ENCODE data around the gene GGA3.
"Not testable (repeated sequence)": the region's sequence is repeated elsewhere in the genome, so short reads cannot be mapped to it uniquely, and the experiment has no call there.

The GGA3 gene, protein sequence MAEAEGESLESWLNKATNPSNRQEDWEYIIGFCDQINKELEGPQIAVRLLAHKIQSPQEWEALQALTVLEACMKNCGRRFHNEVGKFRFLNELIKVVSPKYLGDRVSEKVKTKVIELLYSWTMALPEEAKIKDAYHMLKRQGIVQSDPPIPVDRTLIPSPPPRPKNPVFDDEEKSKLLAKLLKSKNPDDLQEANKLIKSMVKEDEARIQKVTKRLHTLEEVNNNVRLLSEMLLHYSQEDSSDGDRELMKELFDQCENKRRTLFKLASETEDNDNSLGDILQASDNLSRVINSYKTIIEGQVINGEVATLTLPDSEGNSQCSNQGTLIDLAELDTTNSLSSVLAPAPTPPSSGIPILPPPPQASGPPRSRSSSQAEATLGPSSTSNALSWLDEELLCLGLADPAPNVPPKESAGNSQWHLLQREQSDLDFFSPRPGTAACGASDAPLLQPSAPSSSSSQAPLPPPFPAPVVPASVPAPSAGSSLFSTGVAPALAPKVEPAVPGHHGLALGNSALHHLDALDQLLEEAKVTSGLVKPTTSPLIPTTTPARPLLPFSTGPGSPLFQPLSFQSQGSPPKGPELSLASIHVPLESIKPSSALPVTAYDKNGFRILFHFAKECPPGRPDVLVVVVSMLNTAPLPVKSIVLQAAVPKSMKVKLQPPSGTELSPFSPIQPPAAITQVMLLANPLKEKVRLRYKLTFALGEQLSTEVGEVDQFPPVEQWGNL

DNA sequence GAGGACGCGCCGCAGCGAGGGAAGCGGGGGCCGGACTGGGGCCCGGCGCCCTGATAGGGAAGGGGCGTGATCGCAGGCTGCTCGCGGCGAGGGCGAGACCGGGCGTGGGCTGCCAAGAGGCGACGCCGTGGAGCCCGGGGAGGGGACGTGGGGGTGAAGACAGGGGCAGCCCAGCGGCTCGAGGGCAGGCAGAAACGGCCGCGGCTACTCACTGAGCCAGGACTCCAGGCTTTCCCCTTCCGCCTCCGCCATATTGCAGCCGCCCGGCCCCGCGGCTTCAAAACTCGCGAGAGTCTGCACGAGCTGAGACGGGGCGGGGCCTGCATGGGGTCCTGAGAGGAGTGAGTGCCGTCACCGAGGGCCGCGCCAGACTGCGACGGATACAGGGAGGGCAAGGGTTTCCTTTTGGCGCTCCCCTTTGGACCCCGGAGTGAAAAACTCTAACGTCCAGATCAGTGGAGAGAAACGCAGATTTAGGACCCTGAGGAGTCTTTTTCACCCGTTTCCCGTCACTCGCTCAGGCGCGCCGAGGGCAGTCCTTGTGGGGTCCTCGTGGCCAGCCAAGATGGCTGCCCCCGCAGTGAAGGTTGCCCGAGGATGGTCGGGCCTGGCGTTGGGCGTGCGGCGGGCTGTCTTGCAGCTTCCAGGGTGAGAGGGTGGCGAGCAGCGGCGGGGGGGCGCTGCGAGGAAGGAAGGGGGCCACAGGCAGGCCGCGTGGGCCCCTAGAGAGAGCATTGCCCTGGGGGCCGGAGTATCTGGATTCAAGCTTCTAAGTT is at the start of gene GGA3, which contains the start of gene MRPS7:
TSS of gene GGA3 (minus strand) at position 271 of the 776 bp plus-strand sequence. CDS start at position 252, 19 bp downstream.
TSS of gene MRPS7 (plus strand) at position 544 of the 776 bp plus-strand sequence. CDS start at position 566, 22 bp downstream.
- DNase-seq (ENCODE audit: low read depth, low spot score), result no peak

DNA sequence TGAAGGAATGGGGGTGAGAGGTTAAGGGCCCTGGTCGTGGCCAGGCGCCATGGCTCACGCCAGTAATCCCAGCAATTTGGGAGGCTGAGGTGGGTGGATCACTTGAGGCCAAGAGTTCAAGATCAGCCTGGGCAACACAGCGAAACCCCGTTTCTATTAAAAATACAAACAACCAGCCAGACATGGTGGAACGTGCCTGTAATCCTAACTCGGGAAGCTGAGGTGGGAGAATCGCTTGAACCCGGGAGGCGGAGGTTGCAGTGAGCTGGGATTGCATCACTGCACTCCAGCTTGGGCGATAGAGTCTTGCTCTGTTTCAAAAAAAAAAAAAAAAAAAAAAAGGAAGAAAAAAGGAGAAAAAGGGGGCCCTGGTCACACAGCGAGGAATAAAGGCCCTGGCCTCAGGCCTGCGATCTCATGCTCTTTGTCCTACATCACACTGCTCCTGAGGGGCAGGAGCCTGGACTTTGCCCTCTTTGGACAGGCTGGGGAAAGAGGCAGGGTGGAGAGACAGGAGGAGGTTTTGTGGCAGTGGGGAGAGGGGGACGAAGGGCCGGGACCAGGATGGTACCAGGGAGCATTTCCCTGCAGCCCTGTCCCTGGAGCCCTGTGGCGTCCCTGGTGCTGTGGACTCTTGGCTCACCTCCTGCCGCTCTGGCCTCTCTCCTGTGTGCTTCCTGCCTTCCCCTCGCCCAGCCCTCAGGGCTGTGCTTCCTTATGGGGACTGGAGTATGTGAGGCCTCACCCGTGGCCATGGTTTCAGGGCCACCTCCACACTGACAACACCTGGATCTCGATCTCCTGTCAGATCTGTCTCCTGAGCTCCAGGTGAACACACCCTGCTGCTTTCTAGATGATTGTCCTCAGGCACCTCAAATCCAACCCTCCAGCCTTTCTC is 47.6 kb upstream of the GGA3 start:
- no peak for DNase-seq (ENCODE audit: low read depth, low spot score)

DNA sequence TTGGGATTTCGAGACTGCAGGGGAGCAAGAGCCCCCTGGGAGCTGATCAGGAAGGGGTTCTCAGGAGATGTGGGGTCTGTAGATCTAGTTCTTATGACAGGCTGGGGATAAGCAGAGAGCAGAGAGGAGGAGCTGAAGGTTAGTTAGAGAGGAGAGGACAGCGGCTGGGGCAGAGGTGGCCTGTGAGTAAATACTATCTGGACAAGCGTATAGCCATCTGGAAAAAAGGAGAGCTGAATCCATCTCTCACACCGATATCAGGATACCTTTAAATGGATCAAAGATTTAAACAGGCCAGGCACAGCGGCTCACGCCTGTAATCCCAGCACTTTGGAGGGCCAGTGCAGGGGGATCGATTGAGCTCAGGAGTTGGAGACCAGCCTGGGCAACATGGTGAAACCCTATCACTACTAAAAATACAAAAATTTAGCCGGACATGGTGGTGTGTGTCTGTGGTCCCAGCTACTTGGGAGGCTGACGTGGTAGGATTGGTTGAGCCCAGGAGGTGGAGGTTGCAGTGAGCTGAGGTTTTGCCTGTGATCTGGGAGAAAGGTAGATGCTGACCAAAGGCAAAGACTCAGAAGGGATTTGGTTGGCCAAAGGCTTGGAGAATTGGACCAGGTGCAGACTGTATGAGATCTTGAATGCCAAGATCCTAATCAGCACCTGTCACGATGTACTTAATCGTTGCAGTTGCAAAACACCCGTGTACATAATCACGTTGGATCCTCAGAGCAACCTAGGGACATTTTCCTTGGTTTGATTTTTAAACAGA is 46.7 kb upstream of the GGA3 start:
- DNase-seq (ENCODE audit: low read depth, low spot score), result no peak

DNA sequence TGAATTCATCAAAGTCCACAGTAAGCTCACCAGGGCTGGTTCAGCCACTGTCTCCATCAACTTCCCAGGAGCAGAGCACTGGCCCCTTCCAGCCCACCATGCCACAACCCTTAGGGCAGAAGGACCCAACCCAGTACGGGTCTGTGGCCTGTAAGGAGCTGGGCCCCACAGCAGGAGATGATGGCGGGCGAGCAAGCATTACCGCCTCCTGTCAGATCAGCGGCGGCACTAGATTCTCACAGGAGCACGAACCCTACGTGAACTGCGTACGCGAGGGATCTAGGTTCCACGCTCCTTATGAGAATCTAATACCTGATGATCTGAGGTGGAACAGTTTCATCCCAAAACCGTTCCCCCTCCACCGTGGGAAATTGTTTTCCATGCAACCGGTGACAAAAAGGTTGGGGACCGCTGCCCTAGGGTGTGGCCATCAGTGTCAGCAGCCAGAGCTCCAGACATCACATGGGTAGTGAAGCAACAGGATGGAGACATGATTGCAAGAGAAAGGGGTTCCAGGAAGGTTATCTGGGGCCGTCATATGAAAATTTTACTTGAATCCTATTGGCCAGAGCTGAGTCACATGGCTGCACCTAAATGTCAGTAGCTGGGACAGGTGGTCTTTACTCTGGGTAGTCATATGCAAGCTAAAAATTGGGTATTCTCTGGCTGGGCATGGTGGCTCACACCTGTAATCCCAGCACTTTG is 40.2 kb upstream of the GGA3 start:
- no peak for DNase-seq (ENCODE audit: low read depth, low spot score)

DNA sequence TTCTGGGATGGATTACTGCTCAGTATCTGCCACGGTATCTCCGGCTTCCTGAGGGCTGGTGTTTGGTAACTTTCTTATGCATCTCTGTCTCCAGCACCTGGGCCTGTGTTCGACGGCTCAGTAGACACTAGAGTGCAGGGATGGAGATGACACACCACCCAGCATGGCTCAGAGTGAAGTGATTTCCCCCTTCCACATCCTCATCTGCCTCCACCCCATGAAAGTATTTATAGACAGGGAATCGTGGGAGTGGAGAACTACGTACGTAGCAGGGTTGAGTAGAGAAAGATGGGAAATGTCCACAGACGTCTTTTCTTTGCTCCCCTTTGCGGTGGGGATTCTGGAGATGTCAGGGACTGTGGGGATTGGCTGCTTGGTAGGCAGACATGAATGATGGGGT is 39.6 kb upstream of the GGA3 start:
- DNase-seq (ENCODE audit: low read depth, low spot score), result no peak

DNA sequence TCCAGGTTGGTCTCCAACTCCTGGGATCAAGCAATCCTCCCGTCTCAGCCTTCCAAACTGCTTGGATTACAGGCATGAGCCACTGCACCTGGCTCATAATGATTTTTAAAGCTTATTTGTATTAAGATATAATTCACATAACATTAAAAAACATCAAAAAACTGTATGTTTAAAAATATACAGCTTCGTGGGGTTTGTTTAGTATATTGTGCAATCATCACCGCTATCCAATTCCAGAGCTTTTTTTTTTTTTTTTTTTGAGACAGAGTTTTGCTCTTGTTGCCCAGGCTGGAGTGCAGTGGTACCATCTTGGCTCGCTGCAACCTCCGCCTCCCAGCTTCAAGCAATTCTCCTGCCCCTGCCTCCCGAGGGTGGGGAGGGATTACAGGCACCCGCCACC is 38.9 kb upstream of the GGA3 start:
- no peak for DNase-seq (ENCODE audit: low read depth, low spot score)

DNA sequence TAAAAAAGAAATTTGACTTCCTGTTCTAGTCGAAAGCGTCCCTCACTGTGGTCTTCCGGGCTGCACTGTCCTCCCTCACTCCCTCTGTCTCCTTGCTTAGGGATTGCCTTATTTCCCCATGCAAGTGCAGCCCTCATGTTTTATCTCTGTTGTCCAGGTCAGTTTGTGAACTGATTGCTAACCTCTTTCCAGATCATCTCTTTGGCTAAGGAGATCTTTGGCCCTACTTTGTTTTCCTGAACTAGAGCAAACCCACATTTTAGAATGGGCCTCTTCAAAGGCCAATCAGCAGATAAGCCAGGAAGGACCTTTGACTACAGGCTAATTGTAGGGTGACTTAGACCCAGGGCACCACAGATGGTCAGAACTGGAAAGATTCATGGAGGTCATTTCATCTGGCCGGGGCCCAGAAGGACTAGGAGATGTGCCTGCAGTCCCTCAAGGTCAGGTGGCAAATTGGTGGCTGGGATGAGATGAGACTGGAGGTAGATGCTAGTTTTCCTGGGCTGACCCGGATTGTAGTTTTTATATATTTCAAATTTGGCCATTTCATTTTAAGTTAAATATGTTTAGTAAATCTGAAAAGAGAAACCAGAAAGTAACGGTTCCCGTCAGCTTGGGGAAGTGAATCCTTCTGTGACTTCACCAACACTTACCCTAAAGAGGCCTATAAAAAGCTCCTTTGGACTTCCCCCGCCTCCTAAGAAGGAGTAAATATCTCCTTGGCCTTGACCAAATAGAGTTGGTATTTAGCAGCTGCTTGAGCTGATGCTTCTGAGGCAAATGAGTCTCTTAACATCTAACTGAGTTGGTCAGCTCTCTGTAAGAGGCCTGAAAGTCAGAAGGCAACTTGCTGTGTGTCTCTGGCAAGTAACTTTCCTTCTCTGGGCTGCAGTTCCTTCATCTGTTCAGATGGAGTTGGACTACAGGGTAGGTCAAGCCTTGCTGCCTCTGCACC is 34.1 kb upstream of the GGA3 start:
- DNase-seq (ENCODE audit: low read depth, low spot score), result no peak

DNA sequence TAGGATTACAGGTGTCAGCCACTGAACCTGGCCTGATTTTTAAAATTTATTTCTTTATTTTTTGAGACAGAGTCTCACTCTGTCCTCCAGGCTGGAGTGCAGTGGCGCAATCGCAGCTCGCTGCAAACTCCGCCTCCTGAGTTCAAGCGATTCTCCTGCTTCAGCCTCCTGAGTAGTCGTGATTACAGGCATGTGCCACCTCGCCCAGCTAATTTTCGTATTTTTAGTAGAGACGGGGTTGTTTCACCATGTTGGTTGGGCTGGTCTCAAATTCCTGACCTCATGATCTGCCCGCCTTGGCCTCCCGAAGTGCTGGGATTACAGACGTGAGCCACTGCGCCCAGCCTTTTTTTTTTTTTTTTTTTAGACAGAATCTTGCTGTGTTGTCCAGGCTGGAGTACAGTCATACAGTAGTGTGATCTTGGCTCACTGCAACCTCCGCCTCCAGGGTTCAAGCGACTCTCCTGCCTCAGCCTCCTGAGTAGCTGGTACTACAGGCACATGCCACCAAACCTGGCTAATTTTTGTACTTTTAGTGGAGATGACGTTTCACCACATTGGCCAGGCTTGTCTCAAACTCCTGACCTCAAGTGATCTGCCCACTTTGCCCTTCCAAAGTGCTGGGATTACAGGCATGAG is 31.5 kb upstream of the GGA3 start:
- DNase-seq (ENCODE audit: low read depth, low spot score), result not testable (repeated sequence)

DNA sequence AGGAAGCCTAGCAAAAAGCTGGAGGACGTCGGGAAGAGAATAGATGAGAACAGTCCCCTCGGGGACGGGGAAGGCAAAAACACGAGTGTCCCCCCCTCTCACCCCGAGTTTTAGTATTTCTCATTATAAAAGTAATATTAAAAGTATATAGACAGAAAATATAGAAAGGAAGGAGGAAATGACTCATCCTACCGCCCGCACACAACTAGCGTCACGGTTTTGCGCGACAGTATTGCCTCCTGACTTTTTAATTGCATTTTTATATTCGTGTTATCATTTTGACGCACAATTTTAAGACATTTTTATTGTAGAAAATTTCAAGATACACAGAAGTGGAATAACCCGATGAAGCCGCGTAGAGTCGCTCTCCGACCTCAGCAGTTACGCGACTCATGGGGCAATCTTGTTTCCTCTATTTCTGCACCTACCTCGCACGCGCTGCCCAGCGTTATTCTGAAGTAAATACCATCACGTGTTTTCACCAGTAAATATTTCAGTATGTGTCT is 28.5 kb upstream of the GGA3 start:
- no peak for DNase-seq (ENCODE audit: low read depth, low spot score)

DNA sequence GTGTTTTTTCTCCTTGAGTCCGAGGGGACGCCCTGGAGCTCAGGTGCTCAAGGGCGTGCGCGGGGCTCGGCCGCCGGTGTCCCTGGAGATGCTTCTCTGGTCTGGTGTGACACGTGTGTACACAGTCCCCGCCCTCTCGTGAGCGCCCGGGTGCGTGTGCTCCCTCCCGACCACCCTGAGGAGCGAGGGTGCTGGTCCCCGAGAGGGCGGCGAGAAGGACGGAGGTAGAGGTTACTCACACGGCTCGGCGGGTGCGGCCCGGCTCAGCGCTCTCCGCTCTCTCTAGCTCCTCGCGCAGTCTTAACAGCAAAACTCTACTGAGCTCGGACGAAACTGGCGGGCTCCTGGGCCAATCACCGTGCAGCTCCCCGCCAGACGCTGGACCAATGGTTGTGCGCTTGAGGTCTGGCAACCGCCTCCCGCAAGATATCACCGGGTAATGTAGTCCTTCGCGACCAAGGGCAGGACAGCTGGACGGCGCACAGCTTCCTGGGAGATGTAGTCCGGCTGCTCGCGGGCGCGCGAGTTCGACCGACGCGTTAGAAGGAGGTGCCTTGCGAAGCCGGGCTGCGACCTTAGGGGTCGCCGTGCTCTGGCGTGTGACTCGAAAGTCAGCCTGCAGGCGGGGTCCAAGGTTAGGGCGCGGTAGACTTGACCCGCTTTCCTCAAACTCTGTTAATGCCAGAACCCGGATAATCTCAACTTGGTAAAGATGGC is 27.9 kb upstream of the GGA3 start, which contains the start of gene SLC25A19:
TSS of gene SLC25A19 (minus strand) at position 319 of the 717 bp plus-strand sequence. CDS start 2,669 bp downstream, outside the sequence.
- peak; percentile 98 for DNase-seq (ENCODE audit: low read depth, low spot score)

DNA sequence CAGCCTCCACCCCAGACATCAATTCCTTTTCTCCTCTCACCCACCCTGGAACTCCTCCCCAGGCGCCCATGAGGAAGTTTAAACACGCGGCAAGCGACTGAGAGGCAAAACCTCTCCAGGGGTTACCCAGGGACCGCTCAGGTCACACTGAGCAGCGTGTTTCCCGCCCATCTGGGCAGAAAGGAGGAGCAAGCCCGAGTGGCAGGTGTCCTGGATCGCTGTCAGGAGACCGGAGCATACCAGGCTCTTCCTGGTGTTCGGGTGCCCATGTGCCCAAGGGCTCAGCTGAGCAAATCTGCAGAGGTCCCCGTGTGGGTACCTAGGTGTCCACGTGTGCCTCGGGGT is 27.3 kb upstream of the GGA3 start:
- no peak for DNase-seq (ENCODE audit: low read depth, low spot score)

DNA sequence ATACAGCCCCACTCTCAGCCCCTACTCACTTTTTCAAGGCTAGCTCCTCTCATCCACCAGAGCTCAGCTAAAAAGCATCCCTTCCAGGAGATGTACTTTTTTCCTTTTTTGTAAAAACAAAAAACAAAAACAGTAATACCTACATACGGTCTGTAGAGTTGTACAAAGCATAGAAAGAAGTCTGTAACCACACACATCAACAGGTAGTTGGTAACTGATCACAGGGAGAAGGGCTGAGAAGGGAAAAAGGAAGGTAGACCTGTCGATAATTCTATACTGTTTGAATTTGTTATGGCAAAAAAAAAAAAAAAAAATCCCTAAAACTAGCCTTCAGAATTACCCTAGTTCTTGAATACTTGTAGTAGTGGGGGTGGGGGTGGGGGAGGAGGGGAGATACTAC is 27.0 kb upstream of the GGA3 start:
- no peak for DNase-seq (ENCODE audit: low read depth, low spot score)

DNA sequence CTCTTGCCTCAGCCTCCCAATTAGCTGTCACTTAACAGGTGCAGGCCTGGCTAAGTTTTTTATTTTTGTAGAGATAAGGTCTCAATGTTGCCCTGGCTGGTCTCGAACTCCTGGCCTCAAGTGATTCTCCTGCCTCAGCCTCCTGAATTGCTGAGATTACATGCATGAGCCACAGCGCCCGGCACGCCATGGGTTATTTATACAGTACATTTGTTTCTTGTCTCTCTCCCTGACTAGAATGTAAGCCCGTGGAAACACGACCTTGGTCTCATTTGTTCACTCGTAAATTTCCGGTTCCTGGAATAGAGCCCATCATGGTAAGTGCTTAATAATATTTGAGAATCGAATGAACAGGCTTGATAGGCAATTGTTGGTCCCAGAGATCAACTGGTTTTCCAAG is 25.8 kb upstream of the GGA3 start:
- no peak for DNase-seq (ENCODE audit: low read depth, low spot score)

DNA sequence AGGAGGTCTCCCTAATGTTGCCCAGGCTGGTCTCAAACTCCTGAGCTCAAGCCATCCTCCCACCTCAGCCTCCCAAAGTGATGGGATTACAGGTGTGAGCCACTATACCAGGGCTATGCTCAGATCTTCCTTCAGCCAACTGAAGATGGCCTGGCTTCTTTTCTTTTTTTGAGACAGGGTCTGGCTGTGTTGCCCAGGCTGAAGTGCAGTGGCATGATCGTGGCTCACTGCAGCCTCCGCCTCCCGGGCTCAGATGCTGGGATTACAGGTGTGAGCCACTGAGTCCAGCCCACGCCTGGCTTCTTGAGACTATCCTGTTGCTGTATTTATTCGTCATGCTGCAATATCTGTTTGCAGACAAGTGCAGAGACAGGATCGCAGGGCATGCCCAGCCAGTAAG is 23.7 kb upstream of the GGA3 start:
- no peak for DNase-seq (ENCODE audit: low read depth, low spot score)

DNA sequence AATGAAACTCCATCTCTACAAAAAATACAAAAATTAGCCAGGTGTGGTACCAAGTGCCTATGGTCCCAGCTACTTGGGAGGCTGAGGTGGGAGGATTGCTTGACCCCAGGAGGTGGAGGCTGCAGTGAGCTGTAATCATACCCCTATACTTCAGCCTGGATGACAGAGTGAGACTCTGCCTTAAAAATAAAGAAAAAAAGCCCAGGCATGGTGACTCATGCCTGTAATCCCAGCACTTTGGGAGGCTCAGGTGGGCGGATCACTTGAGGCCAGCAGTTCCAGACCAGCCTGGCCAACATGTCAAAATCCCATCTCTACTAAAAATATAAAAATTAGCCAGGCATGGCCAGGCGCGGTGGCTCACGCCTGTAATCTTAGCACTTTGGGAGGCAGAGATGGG is 18.8 kb upstream of the GGA3 start:
- DNase-seq (ENCODE audit: low read depth, low spot score), result not testable (repeated sequence)

DNA sequence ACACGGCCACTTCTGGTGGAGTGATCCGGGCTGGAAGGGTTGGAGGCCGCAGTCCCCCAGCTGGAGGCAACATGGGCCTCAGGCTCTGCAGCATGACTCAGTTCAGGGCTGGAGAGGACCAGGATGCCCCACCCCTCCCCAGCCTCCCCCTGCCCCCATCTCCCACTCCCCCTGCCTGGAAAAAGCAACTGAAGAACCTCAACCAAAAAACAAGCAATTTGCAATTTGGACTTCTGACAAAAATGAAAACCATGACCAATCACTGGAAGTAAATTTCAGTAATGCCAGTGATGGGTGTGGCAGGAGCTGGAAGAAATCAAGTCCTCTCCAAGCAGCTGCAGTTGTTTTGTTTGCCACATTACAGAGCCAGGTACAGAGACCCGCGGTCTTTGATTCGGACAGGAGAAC is 16.3 kb upstream of the GGA3 start:
- no peak for DNase-seq (ENCODE audit: low read depth, low spot score)

All from iPS DF 19.7 (cell line).